Body of pancreas (tissue), 4 donors: ENCODE measurements around the gene CFAP70. TPM values are rescaled to one million over a fixed set of nuclear protein-coding genes. Genes with fewer than 3 reads are reported as not detected.

Source experiments
- ATAC-seq: fragments of 150-250 bp; one replicate; pipeline ENCODE4 v1.9.1; 2016
- DNase-seq, 4 donors: peaks; one replicate each; pipeline ENCODE4 v3.0.0-alpha.2; 2019
- H3K27ac ChIP-seq, 4 donors: fragments of 200-600 bp; sonication (generic); 1 replicate in 3 of 4; 2 replicates in 1 of 4; pipeline versions ENCODE4 v1.5.1 to v1.6.1; 2016 to 2019; ENCODE audit warnings: mild to moderate bottlenecking in 1 of 4, mixed read lengths in 1 of 4, moderate library complexity in 1 of 4
- H3K27me3 ChIP-seq, 2 donors: fragments of 200-600 bp; sonication (generic); one replicate each; pipeline ENCODE4 v1.6.0; 2016; ENCODE audit warnings: mild to moderate bottlenecking in 1 of 2
- H3K36me3 ChIP-seq, 2 donors: fragments of 200-600 bp; sonication (generic); replicated peaks in 1 of 2; 2 replicates each; pipeline ENCODE4 v1.5.1; 2016; ENCODE audit warnings: low read depth in 2 of 2; ENCODE audit not compliant: insufficient read depth in 1 of 2
- H3K4me1 ChIP-seq: fragments of 200-600 bp; sonication (generic); one replicate; pipeline ENCODE4 v1.6.0; 2016
- H3K4me3 ChIP-seq, 2 donors: fragments of 200-600 bp; sonication (generic); 1 replicate in 1 of 2; 2 replicates in 1 of 2; pipeline ENCODE4 v1.5.1; 2016 to 2019
- H3K9me3 ChIP-seq, 3 donors: fragments of 200-600 bp; sonication (generic); 1 replicate in 2 of 3; 2 replicates in 1 of 3; pipeline ENCODE4 v1.5.1; 2016
- CTCF ChIP-seq, 7 experiments: fragments of 450-650 bp in 4 of 7; fragments of 200-600 bp in 3 of 7; sonication (generic) in 3 of 7; IDR thresholded peaks; one replicate each; pipeline ENCODE4 v1.5.1; 2016 to 2019; ENCODE audit warnings: antibody characterized with exemption in 7 of 7
- POLR2A ChIP-seq, 3 donors: fragments of 450-650 bp; IDR thresholded peaks; one replicate each; pipeline ENCODE4 v1.6.1; 2016; ENCODE audit warnings: antibody characterized with exemption in 3 of 3, mild to moderate bottlenecking in 2 of 3
- WGBS, 2 donors: methylation state at CpG; one replicate each; pipeline ENCODE4 v1.1.5; 2017; 5-methylcytosine and 5-hydroxymethylcytosine counted together
- intact Hi-C: fragments of 100-400 bp; cut with DNase I; formaldehyde crosslinking; loops from one replicate; pipeline ENCODE4 v1.15.1; 2023
- total RNA-seq, 2 donors: library from RNA; depleted of rRNA; stranded (reverse); fragments of >200 nt; gene quantifications; one replicate each; pipeline ENCODE4 v1.1.0, GENCODE V29; 2016

The CFAP70 gene
- total RNA-seq, 2 donors from 2014 or later = 8.8 to 11.5 TPM

GRCh38 chr10:73307203-73307800, 51.4 kb downstream of the CFAP70 start:
- Histone ChIP-seq H3K27ac (no peak overlapping the region), H3K9me3 (no peaks in the 10 kb centered on the region), H3K4me3 (no peak overlapping the region), H3K36me3 (no peaks in the 10 kb centered on the region), H3K4me1 (no peaks in the 10 kb centered on the region), H3K27me3 (no peaks in the 10 kb centered on the region)
- TF ChIP-seq POLR2A (IDR thresholded peaks at IDR 0.05) (no peak), CTCF (IDR thresholded peaks at IDR 0.05) (no peak)
- DNase-seq (no peak), ATAC-seq (no peak)
- intact Hi-C loops = no loop called here

GRCh38 chr10:73306171-73306708, 52.4 kb downstream of the CFAP70 start:
- Histone ChIP-seq H3K36me3 (no peaks in the 10 kb centered on the region), H3K4me1 (no peaks in the 10 kb centered on the region), H3K27me3 (no peaks in the 10 kb centered on the region), H3K4me3 (no peak overlapping the region), H3K27ac (no peak overlapping the region), H3K9me3 (no peaks in the 10 kb centered on the region)
- intact Hi-C loops = no loop called here
- ATAC-seq (no peak), DNase-seq (no peak)
- peak in 1 of 7 experiments; percentile 3 for TF ChIP-seq CTCF (IDR thresholded peaks at IDR 0.05)
- TF ChIP-seq POLR2A (IDR thresholded peaks at IDR 0.05) = no peak

- TF ChIP-seq POLR2A (IDR thresholded peaks at IDR 0.05) = no peak
- TF ChIP-seq CTCF (IDR thresholded peaks at IDR 0.05) = no peak
- H3K4me1 ChIP-seq = no peaks in the 10 kb centered on the region
- ATAC-seq (no peak), DNase-seq (no peak)
- intact Hi-C loops = no loop called here
- no peaks in the 10 kb centered on the region for H3K9me3 ChIP-seq
- no peaks in the 10 kb centered on the region for H3K27me3 ChIP-seq
- 66 to 78% methylated on average over 3 of the region's 3 CpGs for WGBS, 2 donors
- H3K4me3 ChIP-seq = no peak overlapping the region
- H3K36me3 ChIP-seq = no peaks in the 10 kb centered on the region
- no peak overlapping the region for H3K27ac ChIP-seq
These were observed 61.7 kb downstream of the CFAP70 start for GRCh38 chr10:73296946-73297345.

DNA sequence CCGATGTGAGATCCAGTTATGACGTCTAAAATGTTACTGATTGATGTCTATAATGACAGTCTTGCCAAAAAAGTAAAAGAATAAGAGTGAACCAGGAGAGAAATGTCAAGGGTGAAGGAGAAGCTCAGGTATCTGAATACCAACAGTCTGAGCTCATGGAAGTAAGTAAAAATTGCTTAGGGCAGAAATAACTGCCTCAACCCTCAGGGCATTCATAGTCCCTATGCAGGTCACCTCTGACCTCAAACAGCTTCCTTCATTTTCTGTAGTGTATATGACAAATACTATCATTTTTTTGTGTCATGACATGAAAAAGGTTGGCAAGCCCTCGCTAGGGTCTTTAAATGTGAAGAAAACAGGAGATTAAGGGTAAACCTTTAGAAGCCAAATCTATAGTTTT, 65.2 kb downstream of the CFAP70 start:
- Histone ChIP-seq H3K4me3 (no peak overlapping the region), H3K4me1 (no peaks in the 10 kb centered on the region), H3K9me3 (no peaks in the 10 kb centered on the region), H3K36me3 (no peaks in the 10 kb centered on the region), H3K27me3 (no peaks in the 10 kb centered on the region), H3K27ac (no peak overlapping the region)
- TF ChIP-seq POLR2A (IDR thresholded peaks at IDR 0.05) = no peak
- TF ChIP-seq CTCF (IDR thresholded peaks at IDR 0.05) = no peak
- 83 to 88% methylated on average over 3 of the region's 3 CpGs for WGBS, 2 donors
- no peak for DNase-seq
- intact Hi-C loops = no loop called here
- ATAC-seq = no peak

DNA sequence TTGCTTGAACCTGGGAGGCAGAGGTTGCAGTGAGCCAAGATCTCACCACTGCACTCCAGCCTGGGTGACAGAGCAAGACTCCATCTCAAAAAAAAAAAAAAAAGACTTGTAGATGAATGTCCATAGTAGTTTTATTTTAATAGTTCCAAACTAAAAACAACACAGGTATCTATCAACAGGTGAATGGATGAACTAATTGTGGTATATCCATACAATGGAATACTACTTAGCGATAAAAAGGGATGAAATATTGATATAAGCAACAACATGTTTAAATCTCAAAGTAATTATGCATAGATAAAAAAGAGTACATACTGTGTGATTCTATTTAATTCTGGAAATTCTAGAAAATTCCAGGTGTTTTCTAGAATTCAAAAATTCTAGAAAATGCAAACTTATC, 68.7 kb downstream of the CFAP70 start:
- Histone ChIP-seq H3K36me3 (no peaks in the 10 kb centered on the region), H3K27ac (no peak overlapping the region), H3K4me1 (no peaks in the 10 kb centered on the region), H3K27me3 (no peaks in the 10 kb centered on the region), H3K4me3 (no peak overlapping the region), H3K9me3 (no peaks in the 10 kb centered on the region)
- TF ChIP-seq POLR2A (IDR thresholded peaks at IDR 0.05) (no peak), CTCF (IDR thresholded peaks at IDR 0.05) (no peak)
- intact Hi-C loops = no loop called here
- ATAC-seq = no peak
- WGBS, 2 donors = 91 to 93% methylated on average over 1 of the region's 1 CpG
- no peak for DNase-seq
